Measurements from ENCODE around the gene STOML3. TPM values are rescaled to one million over a fixed set of nuclear protein-coding genes. Genes with fewer than 3 reads are reported as not detected.
"Not testable (repeated sequence)": the region's sequence is repeated elsewhere in the genome, so short reads cannot be mapped to it uniquely, and the experiment has no call there.

The STOML3 gene
- polyA plus RNA-seq, 2 donors, result 0.06 TPM; not detected in 1

DNA sequence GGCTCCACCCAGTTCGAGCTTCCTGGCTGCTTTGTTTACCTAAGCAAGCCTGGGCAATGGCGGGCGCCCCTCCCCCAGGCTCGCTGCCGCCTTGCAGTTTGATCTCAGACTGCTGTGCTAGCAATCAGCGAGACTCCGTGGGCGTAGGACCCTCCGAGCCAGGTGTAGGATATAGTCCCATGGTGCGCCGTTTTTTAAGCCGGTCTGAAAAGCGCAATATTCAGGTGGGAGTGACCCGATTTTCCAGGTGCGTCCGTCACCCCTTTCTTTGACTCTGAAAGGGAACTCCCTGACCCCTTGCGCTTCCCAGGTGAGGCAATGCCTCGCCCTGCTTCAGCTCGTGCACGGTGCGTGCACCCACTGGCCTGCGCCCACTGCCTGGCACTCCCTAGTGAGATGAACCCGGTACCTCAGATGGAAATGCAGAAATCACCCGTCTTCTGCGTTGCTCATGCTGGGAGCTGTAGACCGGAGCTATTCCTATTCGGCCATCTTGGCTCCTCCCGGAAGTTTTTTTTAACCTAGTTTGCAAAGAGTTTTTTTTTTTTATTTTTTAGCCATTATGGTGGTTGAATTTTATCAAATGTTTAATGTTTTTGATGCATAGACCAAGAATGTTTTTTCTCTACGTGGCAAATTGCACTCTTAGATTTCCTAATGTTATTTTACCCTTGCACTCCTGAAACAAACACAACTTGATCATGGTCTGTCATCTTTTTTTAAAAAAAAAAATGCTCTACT is 15.9 kb upstream of the STOML3 start:
- H3K4me1 ChIP-seq (ENCODE audit: control insufficient read depth in 2 of 2, insufficient read depth in 2 of 2, low read length in 1 of 2); H3K9me3 ChIP-seq (ENCODE audit: control insufficient read depth in 2 of 2, insufficient read depth in 1 of 2, low read depth in 1 of 2, low read length in 1 of 2); H3K27ac ChIP-seq (ENCODE audit: low read depth in 2 of 2, low read length in 1 of 2); H3K36me3 ChIP-seq (ENCODE audit: control insufficient read depth in 2 of 2, insufficient read depth in 2 of 2, low read length in 1 of 2); H3K4me3 ChIP-seq (ENCODE audit: low read depth in 1 of 2, low read length in 2 of 2); H3K27me3 ChIP-seq (ENCODE audit: control insufficient read depth in 1 of 2, insufficient read depth in 2 of 2, low read length in 2 of 2): not testable (repeated sequence)
- WGBS, 2 donors, result 60 to 79% methylated on average over 24 to 29 of the region's 29 CpGs

DNA sequence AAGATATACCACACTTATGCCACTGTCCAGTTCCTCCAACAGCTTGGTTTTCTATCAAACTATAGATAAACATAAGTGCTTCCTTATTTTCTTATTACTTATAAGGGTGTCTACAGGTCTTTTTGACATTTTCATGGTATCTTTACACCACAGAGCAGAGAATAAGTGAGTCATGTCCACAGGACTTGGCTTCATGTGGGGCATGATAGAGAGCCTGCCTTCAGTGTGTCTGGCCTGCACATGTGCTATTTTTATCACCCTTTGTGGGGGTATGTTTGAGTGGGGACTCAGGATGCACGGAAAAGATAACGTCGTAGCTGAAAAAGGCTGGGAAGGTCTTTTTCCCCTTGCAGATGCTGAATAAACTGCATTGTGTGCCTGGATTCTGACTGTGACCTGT is 8.1 kb upstream of the STOML3 start:
- Histone ChIP-seq H3K9me3 (ENCODE audit: control insufficient read depth in 2 of 2, insufficient read depth in 1 of 2, low read depth in 1 of 2, low read length in 1 of 2) (peaks cover 0 to 2% of the 10 kb centered on the region in 2 donors), H3K27me3 (ENCODE audit: control insufficient read depth in 1 of 2, insufficient read depth in 2 of 2, low read length in 2 of 2) (no peaks in the 10 kb centered on the region), H3K4me3 (ENCODE audit: low read depth in 1 of 2, low read length in 2 of 2) (no peak overlapping the region), H3K4me1 (ENCODE audit: control insufficient read depth in 2 of 2, insufficient read depth in 2 of 2, low read length in 1 of 2) (no peaks in the 10 kb centered on the region), H3K27ac (ENCODE audit: low read depth in 2 of 2, low read length in 1 of 2) (no peak overlapping the region), H3K36me3 (ENCODE audit: control insufficient read depth in 2 of 2, insufficient read depth in 2 of 2, low read length in 1 of 2) (no peaks in the 10 kb centered on the region)
- WGBS, 2 donors, result 79 to 83% methylated on average over 3 of the region's 3 CpGs

DNA sequence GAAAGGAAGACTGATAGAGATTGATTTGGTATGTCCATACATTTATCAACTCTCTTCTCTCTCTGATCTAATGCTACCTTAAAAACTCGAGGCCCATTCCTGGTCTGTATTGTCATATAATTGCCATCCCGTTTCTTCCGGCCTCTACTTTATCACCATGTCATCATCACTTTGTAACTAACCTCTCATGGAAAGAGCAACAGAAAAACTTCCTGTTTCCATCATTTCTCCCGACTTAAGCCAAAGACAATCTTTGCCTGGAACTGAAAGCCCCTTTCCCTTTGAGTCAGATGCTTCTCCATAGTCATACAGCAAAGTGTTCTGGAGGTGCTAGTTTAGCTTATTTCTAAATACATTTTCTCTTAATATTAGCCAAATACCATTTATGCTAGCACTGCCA is 2.8 kb upstream of the STOML3 start:
- peaks cover 0 to 2% of the 10 kb centered on the region in 2 donors for H3K9me3 ChIP-seq (ENCODE audit: control insufficient read depth in 2 of 2, insufficient read depth in 1 of 2, low read depth in 1 of 2, low read length in 1 of 2)
- H3K27me3 ChIP-seq (ENCODE audit: control insufficient read depth in 1 of 2, insufficient read depth in 2 of 2, low read length in 2 of 2), result no peaks in the 10 kb centered on the region
- H3K4me3 ChIP-seq (ENCODE audit: low read depth in 1 of 2, low read length in 2 of 2), result no peak overlapping the region
- H3K36me3 ChIP-seq (ENCODE audit: control insufficient read depth in 2 of 2, insufficient read depth in 2 of 2, low read length in 1 of 2), result no peaks in the 10 kb centered on the region
- H3K4me1 ChIP-seq (ENCODE audit: control insufficient read depth in 2 of 2, insufficient read depth in 2 of 2, low read length in 1 of 2), result no peaks in the 10 kb centered on the region
- WGBS, 2 donors, result 67 to 69% methylated on average over 4 of the region's 4 CpGs
- H3K27ac ChIP-seq (ENCODE audit: low read depth in 2 of 2, low read length in 1 of 2), result no peak overlapping the region

DNA sequence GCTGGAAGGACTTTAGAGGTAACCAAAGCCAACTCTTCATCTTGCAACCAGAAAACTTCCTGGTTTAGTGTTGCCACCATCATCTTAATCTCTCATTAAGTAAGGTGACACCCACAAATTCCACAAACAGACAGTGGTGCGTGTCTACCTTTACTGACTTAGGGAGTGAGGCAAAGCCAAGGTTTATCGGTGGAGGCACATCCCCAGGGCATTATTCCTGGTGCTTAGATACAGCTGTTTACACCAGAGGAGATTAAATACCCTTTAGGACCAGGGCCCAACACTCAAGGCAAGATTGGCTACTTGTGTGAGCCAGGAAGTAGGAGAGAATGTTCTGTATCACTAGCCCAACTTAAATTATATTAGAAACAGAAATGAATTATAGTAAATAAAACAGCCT is 9.5 kb downstream of the STOML3 start:
- Histone ChIP-seq H3K27ac (ENCODE audit: low read depth in 2 of 2, low read length in 1 of 2) (no peak overlapping the region), H3K4me3 (ENCODE audit: low read depth in 1 of 2, low read length in 2 of 2) (no peak overlapping the region), H3K36me3 (ENCODE audit: control insufficient read depth in 2 of 2, insufficient read depth in 2 of 2, low read length in 1 of 2) (no peaks in the 10 kb centered on the region), H3K9me3 (ENCODE audit: control insufficient read depth in 2 of 2, insufficient read depth in 1 of 2, low read depth in 1 of 2, low read length in 1 of 2) (peaks cover 3 to 4% of the 10 kb centered on the region in 2 donors), H3K4me1 (ENCODE audit: control insufficient read depth in 2 of 2, insufficient read depth in 2 of 2, low read length in 1 of 2) (no peaks in the 10 kb centered on the region), H3K27me3 (ENCODE audit: control insufficient read depth in 1 of 2, insufficient read depth in 2 of 2, low read length in 2 of 2) (no peaks in the 10 kb centered on the region)
- 46 to 49% methylated on average over 2 of the region's 2 CpGs for WGBS, 2 donors

DNA sequence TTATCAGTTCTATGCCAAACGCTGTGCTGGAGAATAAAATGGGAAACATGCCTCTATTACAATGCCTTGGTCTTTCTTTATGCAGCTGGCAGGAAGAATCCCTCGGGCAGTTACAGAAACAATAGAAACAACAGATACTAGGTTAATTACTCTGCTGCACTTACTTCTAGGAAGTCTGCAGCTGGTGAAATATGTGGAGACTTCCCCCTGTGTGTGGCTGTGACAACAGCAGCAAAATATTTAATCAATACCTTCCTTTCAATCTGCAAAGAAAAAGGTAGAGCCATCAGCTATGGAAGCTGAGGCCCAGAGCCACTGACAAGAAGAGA is 9.9 kb downstream of the STOML3 start:
- no peaks in the 10 kb centered on the region for H3K27me3 ChIP-seq (ENCODE audit: control insufficient read depth in 1 of 2, insufficient read depth in 2 of 2, low read length in 2 of 2)
- H3K4me3 ChIP-seq (ENCODE audit: low read depth in 1 of 2, low read length in 2 of 2), result no peak overlapping the region
- no peak overlapping the region for H3K27ac ChIP-seq (ENCODE audit: low read depth in 2 of 2, low read length in 1 of 2)
- no peaks in the 10 kb centered on the region for H3K4me1 ChIP-seq (ENCODE audit: control insufficient read depth in 2 of 2, insufficient read depth in 2 of 2, low read length in 1 of 2)
- 23 to 30% methylated on average over 2 of the region's 2 CpGs for WGBS, 2 donors
- peaks cover 3 to 4% of the 10 kb centered on the region in 2 donors for H3K9me3 ChIP-seq (ENCODE audit: control insufficient read depth in 2 of 2, insufficient read depth in 1 of 2, low read depth in 1 of 2, low read length in 1 of 2)
- H3K36me3 ChIP-seq (ENCODE audit: control insufficient read depth in 2 of 2, insufficient read depth in 2 of 2, low read length in 1 of 2), result no peaks in the 10 kb centered on the region

DNA sequence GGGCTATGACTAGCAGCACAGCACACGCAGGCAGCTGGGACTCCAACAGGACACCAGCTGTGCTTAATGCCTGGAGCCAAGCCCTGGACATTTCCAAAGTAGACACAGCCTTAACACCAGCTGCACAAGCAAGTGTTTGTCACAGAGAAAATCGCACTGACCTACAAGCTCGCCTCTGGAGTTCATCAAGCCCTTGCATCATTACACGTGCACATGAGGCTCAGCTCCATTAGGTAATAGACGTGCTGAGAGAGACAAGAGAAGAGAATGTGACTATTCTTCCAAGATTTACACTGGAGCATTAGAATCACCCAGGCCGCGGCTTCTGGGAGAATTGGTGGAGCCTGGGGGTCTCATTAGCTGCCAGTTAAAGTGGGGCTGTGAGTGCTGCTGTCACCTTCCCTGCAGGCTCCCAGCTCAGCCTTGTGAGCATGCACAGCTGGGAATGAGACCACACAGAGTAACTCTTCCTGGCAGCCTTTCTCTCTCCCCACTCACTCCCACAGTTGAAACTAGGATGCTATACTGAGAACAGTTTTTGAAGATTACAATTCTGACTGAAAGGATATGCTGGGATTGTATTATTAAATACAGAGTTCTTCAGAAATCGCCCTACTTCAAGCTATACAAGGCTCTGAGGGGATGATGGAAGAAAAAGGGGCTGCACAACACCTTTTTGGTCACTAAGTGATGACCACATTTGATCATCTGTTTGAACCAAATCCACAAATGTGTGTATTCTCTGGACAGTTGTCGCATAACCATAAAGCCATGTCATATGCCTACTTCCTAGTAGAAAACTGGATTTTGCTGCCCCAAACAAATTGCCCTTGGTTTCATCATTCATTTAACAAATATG is 10.5 kb downstream of the STOML3 start:
- peaks cover 3 to 4% of the 10 kb centered on the region in 2 donors for H3K9me3 ChIP-seq (ENCODE audit: control insufficient read depth in 2 of 2, insufficient read depth in 1 of 2, low read depth in 1 of 2, low read length in 1 of 2)
- H3K36me3 ChIP-seq (ENCODE audit: control insufficient read depth in 2 of 2, insufficient read depth in 2 of 2, low read length in 1 of 2), result no peaks in the 10 kb centered on the region
- no peak overlapping the region for H3K27ac ChIP-seq (ENCODE audit: low read depth in 2 of 2, low read length in 1 of 2)
- H3K4me1 ChIP-seq (ENCODE audit: control insufficient read depth in 2 of 2, insufficient read depth in 2 of 2, low read length in 1 of 2), result no peaks in the 10 kb centered on the region
- no peak overlapping the region for H3K4me3 ChIP-seq (ENCODE audit: low read depth in 1 of 2, low read length in 2 of 2)
- WGBS, 2 donors, result 48 to 63% methylated on average over 9 of the region's 9 CpGs
- no peaks in the 10 kb centered on the region for H3K27me3 ChIP-seq (ENCODE audit: control insufficient read depth in 1 of 2, insufficient read depth in 2 of 2, low read length in 2 of 2)

DNA sequence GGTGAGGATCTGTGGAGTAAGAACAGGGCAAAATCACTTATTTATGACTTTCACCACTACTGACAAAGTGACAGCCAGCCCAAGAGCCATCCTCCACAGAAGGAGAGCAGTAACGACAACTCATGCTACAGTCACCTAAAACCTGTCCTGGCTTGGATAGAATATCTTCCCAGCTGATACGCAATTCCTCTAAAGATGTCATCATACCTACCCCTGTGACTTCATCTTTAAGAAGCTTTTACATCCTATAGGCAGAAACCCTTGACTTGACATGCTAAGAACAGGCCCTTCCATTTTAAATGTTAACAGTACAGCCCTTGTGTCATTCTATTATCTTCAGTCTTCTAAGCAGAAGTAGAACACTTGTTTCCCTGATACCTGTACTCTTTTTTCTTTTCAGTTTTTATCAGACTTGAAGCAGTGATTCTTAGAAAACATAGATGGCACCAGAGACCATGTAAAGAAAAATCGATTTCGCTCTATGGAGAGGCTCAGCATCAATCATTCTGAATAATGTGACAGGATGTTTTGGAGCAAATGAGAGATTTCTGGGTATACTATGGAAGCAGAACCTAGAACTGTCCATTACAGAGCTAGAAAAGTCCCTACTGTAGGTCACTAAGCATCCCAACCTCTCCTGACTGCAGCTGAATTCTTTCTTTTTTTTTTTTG is 20.1 kb downstream of the STOML3 start:
- H3K36me3 ChIP-seq (ENCODE audit: control insufficient read depth in 2 of 2, insufficient read depth in 2 of 2, low read length in 1 of 2), result no peaks in the 10 kb centered on the region
- H3K27ac ChIP-seq (ENCODE audit: low read depth in 2 of 2, low read length in 1 of 2), result no peak overlapping the region
- H3K4me3 ChIP-seq (ENCODE audit: low read depth in 1 of 2, low read length in 2 of 2), result no peak overlapping the region
- no peaks in the 10 kb centered on the region for H3K9me3 ChIP-seq (ENCODE audit: control insufficient read depth in 2 of 2, insufficient read depth in 1 of 2, low read depth in 1 of 2, low read length in 1 of 2)
- WGBS, 2 donors, result 79 to 85% methylated on average over 4 of the region's 4 CpGs
- no peaks in the 10 kb centered on the region for H3K4me1 ChIP-seq (ENCODE audit: control insufficient read depth in 2 of 2, insufficient read depth in 2 of 2, low read length in 1 of 2)
- no peaks in the 10 kb centered on the region for H3K27me3 ChIP-seq (ENCODE audit: control insufficient read depth in 1 of 2, insufficient read depth in 2 of 2, low read length in 2 of 2)

DNA sequence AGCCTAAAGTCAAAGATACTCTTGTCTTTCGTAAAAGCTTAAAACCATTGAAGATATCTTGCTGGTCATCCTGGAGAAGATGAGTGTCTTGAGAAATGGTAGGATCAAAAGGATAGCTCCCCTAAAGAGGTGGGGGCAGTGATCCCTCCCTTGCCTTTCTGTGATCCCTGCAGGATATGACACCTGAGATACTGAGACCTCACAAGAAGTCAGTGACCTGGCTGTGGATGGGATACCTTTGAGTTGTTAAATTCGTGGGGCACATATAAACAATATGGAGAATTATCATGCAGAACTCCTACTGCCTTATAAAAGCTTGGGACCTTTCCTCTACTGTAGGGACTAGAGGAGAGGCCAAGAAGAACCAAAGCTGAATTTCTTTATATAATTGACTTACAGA is 21.4 kb downstream of the STOML3 start:
- Histone ChIP-seq H3K4me1 (ENCODE audit: control insufficient read depth in 2 of 2, insufficient read depth in 2 of 2, low read length in 1 of 2) (no peaks in the 10 kb centered on the region), H3K4me3 (ENCODE audit: low read depth in 1 of 2, low read length in 2 of 2) (no peak overlapping the region), H3K27me3 (ENCODE audit: control insufficient read depth in 1 of 2, insufficient read depth in 2 of 2, low read length in 2 of 2) (no peaks in the 10 kb centered on the region), H3K27ac (ENCODE audit: low read depth in 2 of 2, low read length in 1 of 2) (no peak overlapping the region), H3K36me3 (ENCODE audit: control insufficient read depth in 2 of 2, insufficient read depth in 2 of 2, low read length in 1 of 2) (no peaks in the 10 kb centered on the region), H3K9me3 (ENCODE audit: control insufficient read depth in 2 of 2, insufficient read depth in 1 of 2, low read depth in 1 of 2, low read length in 1 of 2) (no peaks in the 10 kb centered on the region)
- 56% methylated on average over 2 of the region's 2 CpGs for WGBS, 2 donors

DNA sequence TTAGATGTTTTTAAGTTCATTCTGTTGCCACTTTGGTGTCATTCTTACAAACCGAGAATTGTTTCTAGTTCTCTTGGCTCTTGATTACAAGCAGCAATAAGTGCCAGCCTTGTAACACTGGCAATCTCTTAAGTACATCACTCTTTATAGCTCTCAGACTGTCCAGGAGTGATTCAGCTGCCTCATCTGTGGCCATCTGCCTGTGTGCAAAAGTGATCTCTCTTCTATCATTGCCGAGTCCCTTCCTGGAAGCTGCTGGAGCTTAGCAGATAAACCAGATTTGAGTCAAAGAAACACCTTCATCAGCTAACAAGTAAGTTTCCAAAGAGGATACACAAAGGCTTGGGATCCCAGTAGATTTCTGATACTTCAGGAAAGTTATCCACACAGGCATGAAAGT is 23.2 kb downstream of the STOML3 start:
- Histone ChIP-seq H3K9me3 (ENCODE audit: control insufficient read depth in 2 of 2, insufficient read depth in 1 of 2, low read depth in 1 of 2, low read length in 1 of 2) (no peaks in the 10 kb centered on the region), H3K27ac (ENCODE audit: low read depth in 2 of 2, low read length in 1 of 2) (no peak overlapping the region), H3K4me3 (ENCODE audit: low read depth in 1 of 2, low read length in 2 of 2) (no peak overlapping the region), H3K36me3 (ENCODE audit: control insufficient read depth in 2 of 2, insufficient read depth in 2 of 2, low read length in 1 of 2) (no peaks in the 10 kb centered on the region), H3K4me1 (ENCODE audit: control insufficient read depth in 2 of 2, insufficient read depth in 2 of 2, low read length in 1 of 2) (no peaks in the 10 kb centered on the region), H3K27me3 (ENCODE audit: control insufficient read depth in 1 of 2, insufficient read depth in 2 of 2, low read length in 2 of 2) (no peaks in the 10 kb centered on the region)
- 59 to 68% methylated on average over 2 of the region's 2 CpGs for WGBS, 2 donors
